ENCODE data around the gene COG3.
"Not testable (repeated sequence)": the region's sequence is repeated elsewhere in the genome, so short reads cannot be mapped to it uniquely, and the experiment has no call there.

COG3 gene

GRCh38 chr13:45464687-45465453 is at the start of gene COG3:
TSS of gene COG3 (plus strand) at chr13:45464939. CDS start at chr13:45465037, 98 bp downstream.
- DNase-seq, result peak; percentile 95

GRCh38 chr13:45415112-45415511 is 49.6 kb upstream of the COG3 start:
- DNase-seq, result no peak

- DNase-seq, result no peak
Observed at GRCh38 chr13:45416516-45417128, 48.1 kb upstream of the COG3 start.

- peak; percentile 93 for DNase-seq
Observed at GRCh38 chr13:45417790-45418534, 46.8 kb upstream of the COG3 start, which contains the start of gene SLC25A30. TSS of gene SLC25A30 (minus strand) at chr13:45418373. CDS start at chr13:45411425, 6,948 bp downstream.

- not testable (repeated sequence) for DNase-seq
Observed at GRCh38 chr13:45419389-45419788, 45.4 kb upstream of the COG3 start.

GRCh38 chr13:45419945-45420344 is 44.8 kb upstream of the COG3 start:
- no peak for DNase-seq

GRCh38 chr13:45422731-45423292 is 41.9 kb upstream of the COG3 start:
- DNase-seq, result no peak

- DNase-seq, result not testable (repeated sequence)
Observed at GRCh38 chr13:45426056-45426841, 38.5 kb upstream of the COG3 start.

GRCh38 chr13:45432737-45433380 is 31.9 kb upstream of the COG3 start:
- DNase-seq, result no peak

GRCh38 chr13:45433381-45433790 is 31.4 kb upstream of the COG3 start:
- no peak for DNase-seq

GRCh38 chr13:45434556-45435371 is 30.0 kb upstream of the COG3 start:
- no peak for DNase-seq

GRCh38 chr13:45436332-45436731 is 28.4 kb upstream of the COG3 start:
- DNase-seq, result peak; percentile 17

GRCh38 chr13:45436953-45437352 is 27.8 kb upstream of the COG3 start:
- peak; percentile 23 for DNase-seq

- peak; percentile 12 for DNase-seq
Observed at GRCh38 chr13:45437947-45438346, 26.8 kb upstream of the COG3 start.

- no peak for DNase-seq
Observed at GRCh38 chr13:45439008-45439407, 25.7 kb upstream of the COG3 start.

- DNase-seq, result no peak
Observed at GRCh38 chr13:45439781-45440462, 24.8 kb upstream of the COG3 start.

- no peak for DNase-seq
Observed at GRCh38 chr13:45441633-45442032, 23.1 kb upstream of the COG3 start.

GRCh38 chr13:45445053-45445452 is 19.7 kb upstream of the COG3 start:
- no peak for DNase-seq

- no peak for DNase-seq
Observed at GRCh38 chr13:45446181-45446580, 18.6 kb upstream of the COG3 start.

GRCh38 chr13:45447050-45447661 is 17.6 kb upstream of the COG3 start:
- no peak for DNase-seq

Data from activated CD8-positive, alpha-beta memory T cell treated with anti-CD3 and anti-CD28 coated beads, Interleukin-2, amount 50 U/mL, for 48 hours (primary cell).